B cell (primary cell): ENCODE results near the gene NFAM1. TPM values are rescaled to one million over a fixed set of nuclear protein-coding genes. Genes with fewer than 3 reads are reported as not detected.

ENCODE experiments used
- ATAC-seq: fragments of 200-7000 bp; cut with Tn5 transposase; one replicate; pipeline ENCODE4 v1.10.0; 2021; ENCODE audit warnings: low read depth, mild to moderate bottlenecking, moderate number of reproducible peaks, moderate library complexity
- CTCF ChIA-PET: fragments of 350-600 bp; sonication (Branson Sonifier 250); formaldehyde crosslinking; loops from one replicate; lab custom pipeline; 2021; ENCODE audit warnings: antibody characterized with exemption, inconsistent platforms; lab: Charles Lee
- POLR2A ChIA-PET: fragments of 350-600 bp; sonication (Branson Sonifier 250); formaldehyde crosslinking; loops from one replicate; lab custom pipeline; 2021; ENCODE audit warnings: antibody characterized with exemption; lab: Charles Lee
- DNase-seq: peaks from one replicate; pipeline ENCODE4 v3.0.0; 2013
- H2AFZ ChIP-seq: 2 replicates; pipeline ENCODE4 v1.6.1; 2012; ENCODE audit warnings: mild to moderate bottlenecking, low read depth, low read length; ENCODE audit not compliant: insufficient read depth, poor library complexity, severe bottlenecking
- H3K27ac ChIP-seq, 2 donors: 1 replicate in 1 of 2; 2 replicates in 1 of 2; pipeline ENCODE4 v1.5.1; 2012 to 2013; ENCODE audit warnings: low read length in 2 of 2, mild to moderate bottlenecking in 2 of 2, moderate library complexity in 1 of 2
- H3K27me3 ChIP-seq, 4 experiments: fragments of 200-600 bp in 1 of 4; sonication (generic) in 1 of 4; replicated peaks in 1 of 4; 1 replicate in 2 of 4; 2 replicates in 2 of 4; pipeline versions ENCODE4 v1.6.1 to v1.7.0; 2013 to 2016; ENCODE audit warnings: low read length in 3 of 4, mild to moderate bottlenecking in 2 of 4, mixed read lengths in 1 of 4, moderate library complexity in 1 of 4; ENCODE audit not compliant: insufficient read depth in 4 of 4, control insufficient read depth in 3 of 4; ENCODE audit errors: control extremely low read depth in 1 of 4
- H3K36me3 ChIP-seq, 2 experiments: replicated peaks in 1 of 2; 1 replicate in 1 of 2; 2 replicates in 1 of 2; pipeline versions ENCODE4 v1.6.1 to v1.7.1; 2013; ENCODE audit warnings: low read length in 1 of 2; ENCODE audit not compliant: insufficient read depth in 2 of 2, control insufficient read depth in 1 of 2; ENCODE audit errors: control extremely low read depth in 1 of 2, extremely low read depth in 1 of 2
- H3K4me1 ChIP-seq, 2 donors: fragments of 200-600 bp in 1 of 2; sonication (generic) in 1 of 2; 1 replicate in 1 of 2; 2 replicates in 1 of 2; pipeline versions ENCODE4 v1.5.1 to v1.6.1; 2013 to 2017; ENCODE audit warnings: low read length in 2 of 2; ENCODE audit not compliant: control insufficient read depth in 2 of 2, insufficient read depth in 2 of 2
- H3K4me2 ChIP-seq: replicated peaks from 2 replicates; pipeline ENCODE3; 2012; ENCODE audit warnings: mild to moderate bottlenecking, low read depth, low read length; ENCODE audit not compliant: poor library complexity, severe bottlenecking
- H3K4me3 ChIP-seq, 5 experiments: fragments of 200-600 bp in 1 of 5; sonication (generic) in 1 of 5; 1 replicate in 3 of 5; 2 replicates in 2 of 5; pipeline versions ENCODE4 v1.5.1 to v1.7.0; 2011 to 2016; ENCODE audit warnings: low read length in 4 of 5, mild to moderate bottlenecking in 4 of 5, low read depth in 2 of 5, control low read depth in 1 of 5, moderate library complexity in 1 of 5; ENCODE audit not compliant: insufficient read depth in 1 of 5; ENCODE audit errors: control extremely low read depth in 1 of 5, extremely low read depth in 1 of 5
- H3K79me2 ChIP-seq: fragments of 200-600 bp; sonication (generic); one replicate; pipeline ENCODE4 v1.6.0; 2016; ENCODE audit warnings: low read length; ENCODE audit not compliant: control insufficient read depth, insufficient read depth
- H3K9ac ChIP-seq: fragments of 200-600 bp; sonication (generic); 2 replicates; pipeline ENCODE4 v1.6.1; 2017; ENCODE audit warnings: mild to moderate bottlenecking, low read length, moderate library complexity
- H3K9me3 ChIP-seq, 3 donors: one replicate each; pipeline versions ENCODE4 v1.6.1 to v1.7.1; 2013; ENCODE audit warnings: low read length in 2 of 3; ENCODE audit not compliant: control insufficient read depth in 2 of 3, insufficient read depth in 1 of 3; ENCODE audit errors: control extremely low read depth in 1 of 3
- H4K20me1 ChIP-seq: 2 replicates; pipeline ENCODE4 v1.6.0; 2012; ENCODE audit warnings: mild to moderate bottlenecking, low read length; ENCODE audit not compliant: insufficient read depth, control insufficient read depth, poor library complexity, severe bottlenecking
- H3K27ac Mint-ChIP-seq: one replicate; pipeline ENCODE4 v1.8.0; 2021; ENCODE audit warnings: mixed read lengths
- H3K27me3 Mint-ChIP-seq: one replicate; pipeline ENCODE4 v1.8.0; 2021; ENCODE audit warnings: mixed read lengths
- H3K4me1 Mint-ChIP-seq: one replicate; pipeline ENCODE4 v1.8.0; 2021; ENCODE audit warnings: mixed read lengths
- H3K4me3 Mint-ChIP-seq: one replicate; pipeline ENCODE4 v1.8.0; 2021; ENCODE audit warnings: mixed read lengths
- H3K9me3 Mint-ChIP-seq: one replicate; pipeline ENCODE4 v1.8.0; 2022; ENCODE audit warnings: mixed read lengths; ENCODE audit not compliant: insufficient read depth
- EZH2 ChIP-seq: IDR thresholded peaks from 2 replicates; pipeline ENCODE4 v1.6.1; 2012; ENCODE audit warnings: borderline replicate concordance, low read depth, mild to moderate bottlenecking, moderate library complexity, low read length; ENCODE audit not compliant: insufficient read depth, poor library complexity, severe bottlenecking
- WGBS: methylation state at CpG from one replicate; pipeline ENCODE4 v1.1.5; 2013; ENCODE audit warnings: missing lambda C conversion rate; ENCODE audit not compliant: insufficient coverage; 5-methylcytosine and 5-hydroxymethylcytosine counted together
- intact Hi-C: fragments of 100-400 bp; cut with micrococcal nuclease; formaldehyde crosslinking; loops from one replicate; pipeline ENCODE4 v1.10.0; 2022
- polyA plus RNA-seq: library from polyadenylated mRNA; depleted of rRNA; stranded (reverse); fragments of >200 nt; gene quantifications from 2 replicates; pipeline ENCODE4 v1.2.3, GENCODE V29; 2012
- total RNA-seq, 2 donors: library from RNA; stranded (reverse); fragments of 120-200 nt in 1 of 2; gene quantifications; 1 replicate in 1 of 2; 2 replicates in 1 of 2; pipeline versions ENCODE4 v1.2.3 to v1.2.4, GENCODE V29; 2013 to 2022
- TF ChIP-seq, protein P1 (sequence below): fragments of 200-600 bp; IDR thresholded peaks from one replicate; pipeline ENCODE4 v1.8.0; 2022; ENCODE audit warnings: antibody characterized with exemption, mild to moderate bottlenecking

The NFAM1 gene
- total and polyA plus RNA-seq, 2 donors (not counting 1 experiment from before 2014, with no cell fraction given) = 0.27 to 0.52 TPM

DNA sequence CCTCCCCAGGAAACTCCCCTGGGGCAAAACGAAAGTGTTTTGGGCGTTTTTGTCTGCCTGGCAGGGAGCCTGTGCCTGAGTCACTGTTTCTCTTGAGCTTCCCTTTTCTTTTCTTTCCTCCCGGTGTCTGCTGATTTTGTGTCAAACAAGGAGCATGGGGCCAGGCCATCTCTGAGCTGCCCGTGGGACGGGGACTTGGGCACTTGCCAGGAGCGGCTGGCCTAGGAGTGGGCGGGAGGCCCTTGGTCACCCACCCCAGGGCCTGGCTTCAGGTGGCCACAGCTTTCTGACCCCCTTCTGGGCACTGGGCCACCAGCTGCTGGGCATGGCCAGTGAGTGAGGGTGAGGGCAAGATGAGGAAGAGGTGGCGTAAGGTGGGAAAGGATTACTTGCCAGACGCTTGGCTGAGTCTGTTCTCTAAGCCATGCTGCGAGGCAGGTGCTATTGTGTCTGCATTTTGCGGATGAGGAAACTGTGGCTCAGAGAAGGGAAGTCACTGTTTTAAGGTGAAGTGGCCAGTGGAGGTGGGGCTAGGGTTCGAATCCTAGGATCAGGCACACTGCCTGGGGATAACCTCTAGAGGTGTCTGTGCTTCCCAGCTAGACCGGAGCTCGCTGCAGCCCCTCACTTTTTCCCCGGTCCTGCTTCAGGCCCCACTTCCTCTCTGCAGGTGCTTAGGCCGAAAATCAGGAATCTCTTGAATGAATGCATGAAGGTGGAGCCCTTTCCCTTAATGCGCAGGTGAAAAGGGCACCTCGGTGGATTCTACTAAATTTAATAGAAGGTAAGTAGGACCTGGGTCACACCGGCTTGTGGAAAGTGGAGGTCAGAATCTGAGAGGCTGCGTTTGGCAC, 7.8 kb upstream of the NFAM1 start:
- no peak for TF ChIP-seq EZH2
- TF ChIP-seq, protein P1, sequence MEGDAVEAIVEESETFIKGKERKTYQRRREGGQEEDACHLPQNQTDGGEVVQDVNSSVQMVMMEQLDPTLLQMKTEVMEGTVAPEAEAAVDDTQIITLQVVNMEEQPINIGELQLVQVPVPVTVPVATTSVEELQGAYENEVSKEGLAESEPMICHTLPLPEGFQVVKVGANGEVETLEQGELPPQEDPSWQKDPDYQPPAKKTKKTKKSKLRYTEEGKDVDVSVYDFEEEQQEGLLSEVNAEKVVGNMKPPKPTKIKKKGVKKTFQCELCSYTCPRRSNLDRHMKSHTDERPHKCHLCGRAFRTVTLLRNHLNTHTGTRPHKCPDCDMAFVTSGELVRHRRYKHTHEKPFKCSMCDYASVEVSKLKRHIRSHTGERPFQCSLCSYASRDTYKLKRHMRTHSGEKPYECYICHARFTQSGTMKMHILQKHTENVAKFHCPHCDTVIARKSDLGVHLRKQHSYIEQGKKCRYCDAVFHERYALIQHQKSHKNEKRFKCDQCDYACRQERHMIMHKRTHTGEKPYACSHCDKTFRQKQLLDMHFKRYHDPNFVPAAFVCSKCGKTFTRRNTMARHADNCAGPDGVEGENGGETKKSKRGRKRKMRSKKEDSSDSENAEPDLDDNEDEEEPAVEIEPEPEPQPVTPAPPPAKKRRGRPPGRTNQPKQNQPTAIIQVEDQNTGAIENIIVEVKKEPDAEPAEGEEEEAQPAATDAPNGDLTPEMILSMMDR = no peak
- Mint-ChIP-seq H3K27ac (peak overlapping the region; percentile 61), H3K4me3 (peak overlapping the region; percentile 80), H3K9me3 (no peaks in the 10 kb centered on the region), H3K27me3 (peaks cover 22% of the 10 kb centered on the region), H3K4me1 (peaks cover 53% of the 10 kb centered on the region)
- H3K4me2 ChIP-seq = peak overlapping the region; percentile 60
- H3K27me3 ChIP-seq = peaks cover 0 to 44% (median 12%) of the 10 kb centered on the region in 4 experiments
- ChIA-PET POLR2A (interaction anchor here (0.6 to 1.1 kb wide), 2 partner anchors 25 to 515 kb away, joined by 7 to 9 read pairs; no protein-coding TSS in a partner anchor), CTCF (interaction anchor here (0.9 to 10.7 kb wide), 11 partner anchors 33 to 499 kb away, joined by 3 to 131 read pairs (median 3); partner anchors contain the start of gene NDUFA6)
- H3K4me1 ChIP-seq = peaks cover 51 to 57% of the 10 kb centered on the region in 2 donors
- H2AFZ ChIP-seq = no peak overlapping the region
- no peak for ATAC-seq
- H3K79me2 ChIP-seq = no peaks in the 10 kb centered on the region
- no peaks in the 10 kb centered on the region for H3K36me3 ChIP-seq
- H3K4me3 ChIP-seq = peak overlapping the region in 1 of 5 experiments; percentile 6
- 36% methylated on average over 16 of the region's 20 CpGs for WGBS
- intact Hi-C loops = loop anchor here (5.0 to 10.0 kb wide), 3 partner anchors 112 to 745 kb away; partner anchors contain the start of genes MEI1 and SERHL2
- DNase-seq = no peak
- H3K27ac ChIP-seq = no peak overlapping the region
- peak overlapping the region; percentile 18 for H3K9ac ChIP-seq
- no peaks in the 10 kb centered on the region for H4K20me1 ChIP-seq
- H3K9me3 ChIP-seq = peaks cover 0 to 3% (median 0%) of the 10 kb centered on the region in 3 donors
